CD4-positive, alpha-beta T cell (primary cell): ENCODE data around the gene PAPOLA. TPM values are rescaled to one million over a fixed set of nuclear protein-coding genes. Genes with fewer than 3 reads are reported as not detected.

Experiments
- ATAC-seq: fragments of 200-7000 bp; cut with Tn5 transposase; one replicate; pipeline ENCODE4 v1.10.0; 2022; ENCODE audit warnings: mild to moderate bottlenecking; ENCODE audit not compliant: poor library complexity
- CTCF ChIA-PET: fragments of 350-600 bp; sonication (Branson Sonifier 250); formaldehyde crosslinking; loops from one replicate; lab custom pipeline; 2021; ENCODE audit warnings: antibody characterized with exemption, inconsistent platforms; lab: Charles Lee
- POLR2A ChIA-PET: fragments of 350-600 bp; sonication (Branson Sonifier 250); formaldehyde crosslinking; loops from one replicate; lab custom pipeline; 2021; ENCODE audit warnings: antibody characterized with exemption, inconsistent platforms; lab: Charles Lee
- DNase-seq, 14 experiments: peaks; one replicate each; pipeline ENCODE4 v3.0.0-alpha.2; 2013 to 2020; ENCODE audit warnings: mixed read lengths in 2 of 14
- H3K27ac ChIP-seq, 2 donors: one replicate each; pipeline versions ENCODE4 v1.5.1 to v1.7.0; 2013; ENCODE audit warnings: low read length in 2 of 2, low read depth in 1 of 2, mild to moderate bottlenecking in 1 of 2
- H3K27me3 ChIP-seq, 2 experiments: 1 replicate in 1 of 2; 2 replicates in 1 of 2; pipeline versions ENCODE4 v1.6.1 to v1.7.0; 2013; ENCODE audit warnings: low read length in 2 of 2, control low read depth in 1 of 2, mild to moderate bottlenecking in 1 of 2, moderate library complexity in 1 of 2; ENCODE audit not compliant: insufficient read depth in 2 of 2, control insufficient read depth in 1 of 2
- H3K36me3 ChIP-seq: one replicate; pipeline ENCODE4 v1.6.1; 2013; ENCODE audit warnings: low read length, control low read depth; ENCODE audit not compliant: insufficient read depth
- H3K4me1 ChIP-seq: one replicate; pipeline ENCODE4 v1.6.1; 2013; ENCODE audit warnings: low read length, control low read depth; ENCODE audit not compliant: insufficient read depth
- H3K4me3 ChIP-seq: one replicate; pipeline ENCODE4 v1.5.1; 2013; ENCODE audit warnings: mild to moderate bottlenecking, low read length, moderate library complexity
- H3K9me3 ChIP-seq, 2 experiments: 1 replicate in 1 of 2; 2 replicates in 1 of 2; pipeline versions ENCODE4 v1.6.1 to v1.7.0; 2013; ENCODE audit warnings: low read length in 2 of 2, mild to moderate bottlenecking in 2 of 2, control low read depth in 1 of 2, moderate library complexity in 1 of 2; ENCODE audit not compliant: control insufficient read depth in 1 of 2, insufficient read depth in 1 of 2
- H3K27ac Mint-ChIP-seq: one replicate; pipeline ENCODE4 v1.8.0; 2020; ENCODE audit warnings: mixed read lengths
- H3K27me3 Mint-ChIP-seq: one replicate; pipeline ENCODE4 v1.8.0; 2021; ENCODE audit warnings: mixed read lengths
- H3K36me3 Mint-ChIP-seq: one replicate; pipeline ENCODE4 v1.8.0; 2021; ENCODE audit warnings: low read depth, mixed read lengths
- H3K4me1 Mint-ChIP-seq: one replicate; pipeline ENCODE4 v1.8.0; 2021; ENCODE audit warnings: low read depth, mixed read lengths
- H3K4me3 Mint-ChIP-seq: one replicate; pipeline ENCODE4 v1.8.0; 2020; ENCODE audit warnings: mild to moderate bottlenecking, mixed read lengths
- H3K9me3 Mint-ChIP-seq: one replicate; pipeline ENCODE4 v1.8.0; 2020; ENCODE audit warnings: mixed read lengths
- intact Hi-C, 2 experiments: fragments of 100-400 bp; cut with DNase I in 1 of 2; cut with micrococcal nuclease in 1 of 2; formaldehyde crosslinking; loops; one replicate each; pipeline versions ENCODE4 v1.15.1 to v1.9.0; 2023 to 2025; cut with DNase I, micrococcal nuclease
- total RNA-seq, 174 experiments: library from RNA in 2 of 174; stranded (reverse) in 2 of 174; gene quantifications; one replicate each; pipeline ENCODE4 v1.2.3 and lab custom pipeline; 2021 to 2026
- TF ChIP-seq, protein P1 (sequence below): fragments of 200-600 bp; IDR thresholded peaks from one replicate; pipeline ENCODE4 v1.8.0; 2022; ENCODE audit warnings: antibody characterized with exemption, mild to moderate bottlenecking

Gene PAPOLA
- total RNA-seq, 2 experiments from 2014 or later, result 140 to 148 TPM

DNA sequence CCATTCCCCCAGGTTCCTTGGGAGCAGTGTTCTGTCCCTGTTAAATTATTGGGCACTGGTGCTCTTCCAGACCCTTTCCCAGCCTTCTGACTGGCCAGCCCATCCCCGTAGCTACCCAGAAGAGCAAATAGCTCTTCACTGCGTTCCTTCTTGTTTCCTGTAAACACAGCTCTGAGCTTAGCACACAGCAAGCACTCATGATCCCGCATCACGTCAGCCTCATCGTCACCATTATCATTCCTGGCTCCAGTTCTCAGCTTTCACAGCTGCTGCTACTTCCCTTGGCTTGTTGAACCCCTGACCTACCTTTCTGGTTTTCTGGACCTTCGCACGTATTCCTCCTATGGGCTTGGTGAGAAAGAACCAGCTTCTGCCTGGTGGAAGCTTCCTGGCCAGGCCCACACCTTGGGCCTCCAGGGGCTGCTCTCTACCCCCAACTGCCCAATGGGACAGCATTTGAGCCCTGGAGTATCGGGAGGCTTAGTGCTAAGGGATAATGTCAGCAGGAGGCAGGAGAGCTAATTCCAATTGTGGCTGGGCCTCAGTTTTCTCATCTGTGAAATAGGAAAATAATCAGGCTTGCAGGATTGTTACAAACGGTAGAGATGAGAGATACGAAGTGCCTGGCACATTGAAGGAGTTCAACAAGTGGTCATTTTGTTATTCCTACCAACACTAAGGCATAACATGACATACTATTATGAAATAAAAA lies 22.6 kb upstream of the PAPOLA start:
- H3K27me3 ChIP-seq, result no peaks in the 10 kb centered on the region
- no peak overlapping the region for H3K27ac ChIP-seq
- TF ChIP-seq, protein P1, sequence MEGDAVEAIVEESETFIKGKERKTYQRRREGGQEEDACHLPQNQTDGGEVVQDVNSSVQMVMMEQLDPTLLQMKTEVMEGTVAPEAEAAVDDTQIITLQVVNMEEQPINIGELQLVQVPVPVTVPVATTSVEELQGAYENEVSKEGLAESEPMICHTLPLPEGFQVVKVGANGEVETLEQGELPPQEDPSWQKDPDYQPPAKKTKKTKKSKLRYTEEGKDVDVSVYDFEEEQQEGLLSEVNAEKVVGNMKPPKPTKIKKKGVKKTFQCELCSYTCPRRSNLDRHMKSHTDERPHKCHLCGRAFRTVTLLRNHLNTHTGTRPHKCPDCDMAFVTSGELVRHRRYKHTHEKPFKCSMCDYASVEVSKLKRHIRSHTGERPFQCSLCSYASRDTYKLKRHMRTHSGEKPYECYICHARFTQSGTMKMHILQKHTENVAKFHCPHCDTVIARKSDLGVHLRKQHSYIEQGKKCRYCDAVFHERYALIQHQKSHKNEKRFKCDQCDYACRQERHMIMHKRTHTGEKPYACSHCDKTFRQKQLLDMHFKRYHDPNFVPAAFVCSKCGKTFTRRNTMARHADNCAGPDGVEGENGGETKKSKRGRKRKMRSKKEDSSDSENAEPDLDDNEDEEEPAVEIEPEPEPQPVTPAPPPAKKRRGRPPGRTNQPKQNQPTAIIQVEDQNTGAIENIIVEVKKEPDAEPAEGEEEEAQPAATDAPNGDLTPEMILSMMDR, result no peak
- intact Hi-C loops, result no loop called here
- no peaks in the 10 kb centered on the region for H3K4me1 ChIP-seq
- H3K9me3 Mint-ChIP-seq, result no peaks in the 10 kb centered on the region
- H3K4me1 Mint-ChIP-seq, result no peaks in the 10 kb centered on the region
- H3K36me3 Mint-ChIP-seq, result no peaks in the 10 kb centered on the region
- CTCF ChIA-PET, result no interaction called here
- POLR2A ChIA-PET, result no interaction called here
- ATAC-seq, result no peak
- no peak overlapping the region for H3K4me3 Mint-ChIP-seq
- H3K36me3 ChIP-seq, result no peaks in the 10 kb centered on the region
- no peaks in the 10 kb centered on the region for H3K9me3 ChIP-seq
- peaks cover 6% of the 10 kb centered on the region for H3K27me3 Mint-ChIP-seq
- DNase-seq, result no peak
- H3K27ac Mint-ChIP-seq, result no peak overlapping the region
- H3K4me3 ChIP-seq, result no peak overlapping the region

GRCh38 chr14:96481731-96482314 lies 20.4 kb upstream of the PAPOLA start:
- Histone ChIP-seq H3K27me3 (no peaks in the 10 kb centered on the region), H3K27ac (no peak overlapping the region), H3K4me3 (no peak overlapping the region), H3K36me3 (no peaks in the 10 kb centered on the region), H3K4me1 (no peaks in the 10 kb centered on the region), H3K9me3 (no peaks in the 10 kb centered on the region)
- ChIA-PET CTCF (no interaction called here), POLR2A (interaction anchor here (0.6 kb wide), 1 partner anchor 21 kb away, joined by 4 read pairs; no protein-coding TSS in a partner anchor)
- Mint-ChIP-seq H3K9me3 (no peaks in the 10 kb centered on the region), H3K4me3 (no peak overlapping the region), H3K4me1 (no peaks in the 10 kb centered on the region), H3K27ac (no peak overlapping the region), H3K36me3 (no peaks in the 10 kb centered on the region), H3K27me3 (peaks cover 4% of the 10 kb centered on the region)
- TF ChIP-seq, protein P1, result no peak
- DNase-seq (no peak), ATAC-seq (no peak)
- intact Hi-C loops, result no loop called here

- no peaks in the 10 kb centered on the region for H3K9me3 ChIP-seq
- no peaks in the 10 kb centered on the region for H3K9me3 Mint-ChIP-seq
- no peak overlapping the region for H3K27ac Mint-ChIP-seq
- TF ChIP-seq, protein P1, result no peak
- H3K4me1 Mint-ChIP-seq, result no peaks in the 10 kb centered on the region
- ChIA-PET CTCF (no interaction called here), POLR2A (interaction anchor here (0.6 kb wide), 1 partner anchor 68 kb away, joined by 3 read pairs; no protein-coding TSS in a partner anchor)
- H3K36me3 Mint-ChIP-seq, result no peaks in the 10 kb centered on the region
- no peaks in the 10 kb centered on the region for H3K36me3 ChIP-seq
- no peak overlapping the region for H3K27ac ChIP-seq
- H3K4me3 ChIP-seq, result no peak overlapping the region
- H3K27me3 Mint-ChIP-seq, result peaks cover 4% of the 10 kb centered on the region
- ATAC-seq, result no peak
- DNase-seq, result no peak
- no peaks in the 10 kb centered on the region for H3K4me1 ChIP-seq
- intact Hi-C loops, result no loop called here
- H3K27me3 ChIP-seq, result no peaks in the 10 kb centered on the region
- H3K4me3 Mint-ChIP-seq, result no peak overlapping the region
These were observed 19.2 kb upstream of the PAPOLA start for GRCh38 chr14:96482986-96483385.
